ENCODE results near the gene TIGD3. TPM values are rescaled to one million over a fixed set of nuclear protein-coding genes. Genes with fewer than 3 reads are reported as not detected.

TIGD3 gene
- total and polyA plus RNA-seq, 10 of the 15 experiments (the other 5 are each of a cell fraction or from before 2014, with no cell fraction given), result 0.13 to 1.4 (median 0.57) TPM

GRCh38 chr11:65334696-65335295 is 19.8 kb upstream of the TIGD3 start:
- Histone ChIP-seq H3K4me2 (ENCODE audit: control insufficient read depth, insufficient read depth) (peak overlapping the region; percentile 97), H3K4me3 (peak overlapping the region; percentile 99), H4K20me1 (ENCODE audit: control insufficient read depth, insufficient read depth) (no peaks in the 10 kb centered on the region; the same call in 1 of the 2 replicates), H3K36me3 (ENCODE audit: control insufficient read depth in 2 of 2, insufficient read depth in 2 of 2, low read length in 1 of 2) (peaks cover under 1 to 2% of the 10 kb centered on the region in 2 experiments), H3K27me3 (replicated peaks in 1 of 2; ENCODE audit: control insufficient read depth in 2 of 2, insufficient read depth in 2 of 2, low read length in 1 of 2) (no peaks in the 10 kb centered on the region), H3K79me2 (ENCODE audit: control insufficient read depth, insufficient read depth, low read length) (peaks cover 45% of the 10 kb centered on the region), H2AFZ (ENCODE audit: control insufficient read depth, low read depth, low read length) (no peak overlapping the region; the same call in 1 of the 2 replicates), H3K4me1 (ENCODE audit: control insufficient read depth, insufficient read depth, low read length) (peaks cover 5% of the 10 kb centered on the region; the same call in 1 of the 2 replicates), H3K9me3 (replicated peaks; ENCODE audit: control insufficient read depth, insufficient read depth, low read length) (no peaks in the 10 kb centered on the region), H3K9ac (ENCODE audit: control insufficient read depth, insufficient read depth, low read length) (peak overlapping the region; percentile 92), H3K27ac (ENCODE audit: control insufficient read depth, insufficient read depth) (peak overlapping the region; percentile 82)
- DNase-seq (ENCODE audit: low read depth, low spot score), result no peak
- TF ChIP-seq RUNX3 (IDR thresholded peaks at IDR 0.05; ENCODE audit: low read length) (peak; percentile 28; the same call in 1 of the 2 replicates), STAT3 (IDR thresholded peaks at IDR 0.05; ENCODE audit: low read depth, low read length) (no peak), BRCA1 (IDR thresholded peaks at IDR 0.05; ENCODE audit: low read depth, low read length) (no peak), NBN (IDR thresholded peaks at IDR 0.05) (0 out of 2 replicates have a peak, but pooled peaks have one; percentile 28), SKIL (IDR thresholded peaks at IDR 0.05; ENCODE audit: low read depth, poor library complexity, severe bottlenecking) (no peak), POLR2AphosphoS5 (IDR thresholded peaks at IDR 0.05; ENCODE audit: low read length) (no peak)
- SMC1A ChIA-PET (ENCODE audit: uncharacterized antibody, unreplicated experiment), result interaction anchor here (0.8 to 2.6 kb wide), 8 partner anchors 10 to 210 kb away, joined by 3 to 8 read pairs (median 4); partner anchors contain the start of gene TIGD3
- intact Hi-C loops (cut with micrococcal nuclease; ENCODE audit: unreplicated experiment), result loop anchor here (5.0 to 10.0 kb wide), 2 partner anchors 72 to 220 kb away; partner anchors contain the start of genes POLA2, TM7SF2 and ZNHIT2
- ATAC-seq, result peak; percentile 3; the same call in 1 of the 3 replicates
- POLR2A ChIA-PET, result interaction anchor here (0.7 to 3.4 kb wide), 11 partner anchors 9 to 1056 kb away, joined by 3 to 19 read pairs (median 4); partner anchors contain the start of genes FRMD8, MALAT1 and POLA2
- CTCF ChIA-PET, result interaction anchor here (0.5 to 9.3 kb wide), 10 partner anchors 17 to 370 kb away, joined by 3 to 261 read pairs (median 5); partner anchors contain the start of genes CDC42EP2 and POLA2
- RAD21 ChIA-PET (ENCODE audit: unreplicated experiment), result interaction anchor here (0.6 to 4.5 kb wide), 10 partner anchors 15 to 618 kb away, joined by 3 to 26 read pairs (median 5); partner anchors contain the start of gene CDC42EP2
- 2% methylated on average over 5 of the region's 5 CpGs for WGBS (ENCODE audit: insufficient coverage, insufficient replicate concordance, low lambda C conversion rate, missing lambda C conversion rate)
- FAIRE-seq, result no peak
- in situ Hi-C loops (cut with MboI), result no loop called here
- no TSS peak for BruUV-seq (replicated peaks)
